Smooth muscle cell (in vitro differentiated cells): ENCODE data around the gene DUSP22. TPM values are rescaled to one million over a fixed set of nuclear protein-coding genes. Genes with fewer than 3 reads are reported as not detected.

Experiments
- DNase-seq: peaks from one replicate; lab custom pipeline; 2025; ENCODE audit not compliant: unreplicated experiment; lab: John Stamatoyannopoulos, UW
- H2AFZ ChIP-seq: fragments of 200-600 bp; sonication (generic); 2 replicates; pipeline ENCODE4 v1.6.0; 2016; ENCODE audit warnings: antibody characterized with exemption, low read depth, mild to moderate bottlenecking
- H3F3A ChIP-seq: fragments of 200-600 bp; sonication (generic); 2 replicates; pipeline ENCODE4 v1.6.0; 2017; ENCODE audit warnings: antibody characterized with exemption, low read depth
- H3K27ac ChIP-seq: fragments of 200-600 bp; sonication (generic); 2 replicates; pipeline ENCODE4 v1.5.1; 2016; ENCODE audit warnings: low read depth, mild to moderate bottlenecking
- H3K27me3 ChIP-seq: fragments of 200-600 bp; sonication (generic); 2 replicates; pipeline ENCODE4 v1.6.1; 2016; ENCODE audit warnings: low read depth, mild to moderate bottlenecking
- H3K36me3 ChIP-seq: fragments of 200-600 bp; sonication (generic); 2 replicates; pipeline ENCODE4 v1.5.1; 2016; ENCODE audit warnings: low read depth
- H3K4me1 ChIP-seq: fragments of 200-600 bp; sonication (generic); 2 replicates; pipeline ENCODE4 v1.5.1; 2016; ENCODE audit warnings: low read depth
- H3K4me2 ChIP-seq: fragments of 200-600 bp; sonication (generic); 2 replicates; pipeline ENCODE4 v1.6.0; 2016; ENCODE audit warnings: mild to moderate bottlenecking
- H3K4me3 ChIP-seq: fragments of 200-600 bp; sonication (generic); 2 replicates; pipeline ENCODE4 v1.5.1; 2016; ENCODE audit warnings: mild to moderate bottlenecking
- H3K79me2 ChIP-seq: fragments of 200-600 bp; sonication (generic); 2 replicates; pipeline ENCODE4 v1.6.0; 2016; ENCODE audit warnings: low read depth, mild to moderate bottlenecking
- H3K9ac ChIP-seq: fragments of 200-600 bp; sonication (generic); 2 replicates; pipeline ENCODE4 v1.6.0; 2016; ENCODE audit warnings: low read depth
- H3K9me3 ChIP-seq: fragments of 200-600 bp; sonication (generic); replicated peaks from 2 replicates; pipeline ENCODE4 v1.5.1; 2016; ENCODE audit warnings: low read depth
- H4K20me1 ChIP-seq: fragments of 200-600 bp; sonication (generic); 2 replicates; pipeline ENCODE4 v1.6.0; 2016; ENCODE audit warnings: low read depth
- WGBS: methylation state at CpG from one replicate; pipeline ENCODE4 v1.1.7; 2016; ENCODE audit warnings: low lambda C conversion rate; 5-methylcytosine and 5-hydroxymethylcytosine counted together
- polyA plus RNA-seq: library from polyadenylated mRNA; unstranded; fragments of >200 nt; fragmentation: Nextera tagmentation; extraction: Ambion mirVana; gene quantifications from 2 replicates; pipeline ENCODE4 v1.2.1, GENCODE V29; 2016
- total RNA-seq: library from RNA; depleted of rRNA; stranded (reverse); fragments of >200 nt; gene quantifications from 2 replicates; pipeline ENCODE4 v1.2.3, GENCODE V29; 2014
- TF ChIP-seq, protein P1 (sequence below): fragments of 200-600 bp; sonication (generic); IDR thresholded peaks from 2 replicates; pipeline ENCODE4 v1.5.1; 2017; ENCODE audit warnings: borderline replicate concordance, mild to moderate bottlenecking, antibody characterized with exemption; ENCODE audit not compliant: insufficient read depth, poor library complexity, severe bottlenecking

The DUSP22 gene
- total and polyA plus RNA-seq, 2 experiments from 2014 or later = 16.3 to 19.1 TPM

DNA sequence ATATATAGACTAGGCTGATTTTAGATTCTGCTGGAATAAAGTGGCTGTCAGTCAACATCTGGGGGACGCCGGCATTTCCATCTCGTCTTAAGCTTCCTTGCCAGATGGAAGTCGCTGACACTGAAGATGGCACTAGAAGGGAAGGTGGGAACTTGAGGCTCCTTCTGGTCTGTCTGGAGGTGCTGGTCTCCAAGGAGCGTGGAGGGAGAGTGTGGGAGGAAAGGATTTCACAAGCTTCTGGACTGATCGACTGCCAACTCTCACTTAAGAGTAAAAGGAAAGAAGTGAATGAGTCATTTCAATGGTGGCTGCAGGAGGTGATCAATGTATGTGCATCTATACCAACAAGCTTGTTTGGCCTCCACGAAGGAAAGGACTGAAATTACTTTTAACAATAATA, 40.4 kb downstream of the DUSP22 start:
- Histone ChIP-seq H3K27me3 (no peaks in the 10 kb centered on the region), H3K9ac (no peak overlapping the region), H3K79me2 (no peaks in the 10 kb centered on the region), H3K4me2 (no peak overlapping the region), H3K27ac (no peak overlapping the region), H3K9me3 (peaks cover 4% of the 10 kb centered on the region), H3K36me3 (no peaks in the 10 kb centered on the region), H2AFZ (no peak overlapping the region), H3F3A (no peaks in the 10 kb centered on the region), H3K4me3 (no peak overlapping the region), H4K20me1 (peaks cover 31% of the 10 kb centered on the region), H3K4me1 (no peaks in the 10 kb centered on the region)
- DNase-seq = no peak
- WGBS = 74% methylated on average over 7 of the region's 7 CpGs
- TF ChIP-seq, protein P1, sequence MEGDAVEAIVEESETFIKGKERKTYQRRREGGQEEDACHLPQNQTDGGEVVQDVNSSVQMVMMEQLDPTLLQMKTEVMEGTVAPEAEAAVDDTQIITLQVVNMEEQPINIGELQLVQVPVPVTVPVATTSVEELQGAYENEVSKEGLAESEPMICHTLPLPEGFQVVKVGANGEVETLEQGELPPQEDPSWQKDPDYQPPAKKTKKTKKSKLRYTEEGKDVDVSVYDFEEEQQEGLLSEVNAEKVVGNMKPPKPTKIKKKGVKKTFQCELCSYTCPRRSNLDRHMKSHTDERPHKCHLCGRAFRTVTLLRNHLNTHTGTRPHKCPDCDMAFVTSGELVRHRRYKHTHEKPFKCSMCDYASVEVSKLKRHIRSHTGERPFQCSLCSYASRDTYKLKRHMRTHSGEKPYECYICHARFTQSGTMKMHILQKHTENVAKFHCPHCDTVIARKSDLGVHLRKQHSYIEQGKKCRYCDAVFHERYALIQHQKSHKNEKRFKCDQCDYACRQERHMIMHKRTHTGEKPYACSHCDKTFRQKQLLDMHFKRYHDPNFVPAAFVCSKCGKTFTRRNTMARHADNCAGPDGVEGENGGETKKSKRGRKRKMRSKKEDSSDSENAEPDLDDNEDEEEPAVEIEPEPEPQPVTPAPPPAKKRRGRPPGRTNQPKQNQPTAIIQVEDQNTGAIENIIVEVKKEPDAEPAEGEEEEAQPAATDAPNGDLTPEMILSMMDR = no peak

DNA sequence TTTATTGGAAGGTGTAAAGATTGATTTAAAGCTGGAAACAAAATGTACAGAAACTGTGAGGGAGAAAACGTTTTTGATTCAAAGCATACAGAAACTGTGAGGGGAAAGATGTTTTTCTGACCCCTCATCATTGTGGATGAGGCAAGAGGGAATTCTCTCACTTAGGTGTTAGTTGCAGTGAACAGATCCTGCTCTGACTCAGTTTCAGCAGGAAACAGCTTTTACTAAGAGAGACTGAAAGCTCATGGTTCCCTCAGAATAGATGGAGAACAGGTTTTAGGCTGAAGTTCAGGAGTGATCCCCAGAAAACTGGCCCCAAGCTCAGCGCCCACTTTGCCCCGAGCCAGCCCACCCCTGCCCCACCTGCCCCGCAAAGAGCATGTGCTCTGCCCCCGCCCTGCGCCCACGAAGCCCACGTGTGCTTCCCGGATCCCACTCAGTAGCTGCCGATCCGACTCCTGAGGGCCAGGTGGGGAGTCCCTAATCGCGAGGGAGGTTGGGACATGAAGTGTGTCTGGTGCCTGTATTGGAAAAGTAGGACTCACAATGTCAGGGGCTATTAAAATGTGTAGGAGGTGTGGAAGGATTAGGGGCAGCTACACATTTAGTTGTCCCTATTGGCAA, 41.2 kb downstream of the DUSP22 start:
- Histone ChIP-seq H3K27me3 (no peaks in the 10 kb centered on the region), H3K9me3 (peaks cover 4% of the 10 kb centered on the region), H3K9ac (no peak overlapping the region), H3K79me2 (no peaks in the 10 kb centered on the region), H3K27ac (no peak overlapping the region), H3K4me1 (no peaks in the 10 kb centered on the region), H3K36me3 (no peaks in the 10 kb centered on the region), H3K4me2 (no peak overlapping the region), H4K20me1 (peaks cover 23% of the 10 kb centered on the region), H3F3A (no peaks in the 10 kb centered on the region), H2AFZ (no peak overlapping the region), H3K4me3 (no peak overlapping the region)
- 83% methylated on average over 13 of the region's 13 CpGs for WGBS
- TF ChIP-seq, protein P1 = no peak
- no peak for DNase-seq

DNA sequence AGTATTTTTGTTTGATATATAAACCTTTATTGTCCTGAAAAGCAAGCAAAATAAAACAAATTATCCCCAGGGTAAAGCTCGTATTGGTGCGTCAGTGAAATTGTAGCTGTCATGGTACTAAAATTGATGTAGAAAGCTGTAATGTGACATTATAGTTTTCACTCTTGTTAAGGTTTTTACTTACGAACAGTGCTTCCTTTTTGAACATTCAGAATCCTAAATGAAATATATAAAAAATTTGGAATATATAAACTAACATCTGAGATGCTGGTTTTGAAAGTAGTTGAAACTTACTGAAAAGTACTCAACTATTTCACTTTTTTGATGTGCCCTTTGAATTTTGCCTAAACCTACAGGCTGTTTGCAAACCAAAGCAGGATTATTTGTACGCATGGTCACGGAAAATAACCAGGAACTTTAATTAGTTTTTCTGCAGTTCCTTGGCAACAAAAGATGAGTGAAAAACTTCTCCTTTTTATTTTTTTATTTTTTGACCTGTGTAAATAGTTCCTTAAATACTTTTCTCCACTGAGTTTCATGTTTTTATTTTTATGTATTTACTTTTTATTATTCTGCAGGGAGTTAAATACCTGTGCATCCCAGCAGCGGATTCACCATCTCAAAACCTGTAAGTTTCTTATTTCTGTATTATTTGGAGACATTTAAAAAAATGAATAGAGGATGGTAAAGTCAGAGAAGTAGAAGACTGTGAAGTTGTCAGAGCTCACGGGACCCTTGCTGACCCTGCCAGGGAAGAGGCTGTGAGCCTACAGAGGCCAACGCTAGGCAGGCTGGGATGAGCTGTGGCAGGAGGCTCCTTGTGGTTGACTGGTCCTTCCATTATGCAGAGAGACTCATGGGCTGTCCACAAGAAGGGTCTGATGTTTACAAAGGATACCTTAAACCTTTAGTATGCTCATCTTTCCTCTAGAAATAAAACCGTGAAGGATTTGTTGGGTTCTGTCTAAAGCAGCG, 42.5 kb downstream of the DUSP22 start:
- Histone ChIP-seq H3K4me1 (no peaks in the 10 kb centered on the region), H3K27ac (no peak overlapping the region), H3K36me3 (no peaks in the 10 kb centered on the region), H4K20me1 (peaks cover 12% of the 10 kb centered on the region), H3K4me3 (no peak overlapping the region), H3F3A (no peaks in the 10 kb centered on the region), H3K27me3 (no peaks in the 10 kb centered on the region), H3K9ac (no peak overlapping the region), H2AFZ (no peak overlapping the region), H3K79me2 (no peaks in the 10 kb centered on the region), H3K9me3 (peaks cover 4% of the 10 kb centered on the region), H3K4me2 (no peak overlapping the region)
- no peak for DNase-seq
- WGBS = 87% methylated on average over 10 of the region's 10 CpGs
- TF ChIP-seq, protein P1 = no peak
